Measurements from ENCODE around the gene COL26A1.

The COL26A1 gene

DNA sequence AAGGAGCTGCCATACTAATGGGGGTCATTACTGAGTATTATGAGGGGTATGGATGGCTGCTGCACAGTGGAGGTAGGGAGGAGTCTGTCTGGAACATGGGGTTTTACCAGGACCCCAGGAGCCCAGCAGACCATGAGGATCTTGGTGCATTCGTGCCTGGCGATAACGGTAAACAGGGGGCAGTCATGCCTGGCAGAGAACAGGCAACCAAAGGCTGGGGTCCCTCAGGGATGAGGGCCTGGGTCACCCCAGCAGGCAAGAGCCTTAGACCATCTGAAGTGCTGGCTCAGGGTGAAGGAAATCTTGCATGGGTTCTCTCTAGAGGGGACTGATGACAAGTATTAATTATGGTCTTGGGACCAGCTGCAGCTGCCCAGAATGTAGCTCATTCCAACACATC lies 220.3 kb downstream of the COL26A1 start:
- no peak for DNase-seq

GRCh38 chr7:101586078-101586905 lies 223.6 kb downstream of the COL26A1 start:
- no peak for DNase-seq

- no peak for DNase-seq
These were observed 224.4 kb downstream of the COL26A1 start for GRCh38 chr7:101586906-101587677.

- DNase-seq = no peak
These were observed 225.7 kb downstream of the COL26A1 start for GRCh38 chr7:101588131-101588935.

DNA sequence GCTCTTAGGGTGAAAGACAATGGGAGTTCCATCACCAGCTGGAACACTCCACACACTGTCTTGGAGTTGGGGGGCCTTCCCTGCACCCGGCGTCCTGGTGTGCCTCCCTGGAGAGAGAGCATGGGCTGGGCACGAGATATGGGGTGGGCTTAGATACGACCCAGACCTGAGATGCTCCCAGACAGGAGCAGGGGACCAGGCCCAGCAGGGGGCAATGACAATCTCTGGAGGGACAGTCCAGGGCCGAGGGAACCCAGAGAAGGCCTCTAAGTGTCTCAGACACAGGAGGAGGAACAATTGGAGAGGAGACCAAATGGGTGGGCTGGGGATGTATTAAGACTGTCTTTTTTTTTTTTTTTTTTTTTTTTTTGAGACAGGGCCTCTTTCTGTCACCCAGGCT lies 226.4 kb downstream of the COL26A1 start:
- DNase-seq = no peak

GRCh38 chr7:101589976-101590662 lies 227.4 kb downstream of the COL26A1 start:
- DNase-seq = no peak

GRCh38 chr7:101590663-101591435 lies 228.2 kb downstream of the COL26A1 start:
- no peak for DNase-seq

GRCh38 chr7:101591504-101591903 lies 228.8 kb downstream of the COL26A1 start:
- no peak for DNase-seq

GRCh38 chr7:101593556-101593955 lies 230.9 kb downstream of the COL26A1 start:
- no peak for DNase-seq

GRCh38 chr7:101594790-101595189 lies 232.1 kb downstream of the COL26A1 start:
- no peak for DNase-seq

GRCh38 chr7:101595246-101595645 lies 232.6 kb downstream of the COL26A1 start:
- DNase-seq = no peak

GRCh38 chr7:101595766-101596537 lies 233.3 kb downstream of the COL26A1 start:
- no peak for DNase-seq

DNA sequence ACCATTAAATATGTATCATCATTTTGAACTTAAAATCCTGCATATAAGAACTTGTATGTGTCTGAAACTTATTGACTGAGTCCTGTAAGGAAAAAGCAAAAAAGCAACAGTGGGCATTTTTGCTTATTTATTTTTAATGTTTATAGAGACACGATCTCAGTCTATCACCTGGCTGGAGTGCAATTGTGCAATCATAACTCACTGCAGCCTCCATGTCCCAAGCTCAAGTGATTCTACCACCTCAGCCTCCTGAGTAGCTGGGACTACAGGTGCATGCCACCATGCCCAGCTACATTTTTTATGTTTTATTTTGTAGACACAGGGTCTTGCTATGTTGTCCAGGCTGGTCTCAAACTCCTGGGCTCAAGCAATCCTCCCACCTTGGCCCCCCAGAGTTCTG lies 234.2 kb downstream of the COL26A1 start:
- DNase-seq = no peak

DNA sequence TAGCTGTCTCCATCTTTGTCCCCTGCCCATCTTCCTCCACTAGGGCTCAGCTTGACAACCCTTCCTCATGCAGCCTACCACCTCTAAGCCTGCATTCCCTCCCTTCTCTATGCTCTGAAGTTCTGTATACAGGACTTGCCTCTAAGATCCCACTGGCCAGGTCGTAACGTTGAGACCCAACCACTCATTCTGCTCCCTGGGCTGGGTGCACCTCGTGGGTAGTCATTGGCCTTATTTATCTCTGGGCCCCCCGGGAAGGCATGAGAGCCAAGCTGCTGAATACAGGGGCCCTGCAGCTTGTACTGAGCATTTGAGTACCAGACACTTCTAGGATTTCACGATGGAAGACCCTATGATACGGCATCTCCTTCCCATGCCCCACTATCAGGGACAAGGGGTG lies 235.3 kb downstream of the COL26A1 start:
- DNase-seq = no peak

DNA sequence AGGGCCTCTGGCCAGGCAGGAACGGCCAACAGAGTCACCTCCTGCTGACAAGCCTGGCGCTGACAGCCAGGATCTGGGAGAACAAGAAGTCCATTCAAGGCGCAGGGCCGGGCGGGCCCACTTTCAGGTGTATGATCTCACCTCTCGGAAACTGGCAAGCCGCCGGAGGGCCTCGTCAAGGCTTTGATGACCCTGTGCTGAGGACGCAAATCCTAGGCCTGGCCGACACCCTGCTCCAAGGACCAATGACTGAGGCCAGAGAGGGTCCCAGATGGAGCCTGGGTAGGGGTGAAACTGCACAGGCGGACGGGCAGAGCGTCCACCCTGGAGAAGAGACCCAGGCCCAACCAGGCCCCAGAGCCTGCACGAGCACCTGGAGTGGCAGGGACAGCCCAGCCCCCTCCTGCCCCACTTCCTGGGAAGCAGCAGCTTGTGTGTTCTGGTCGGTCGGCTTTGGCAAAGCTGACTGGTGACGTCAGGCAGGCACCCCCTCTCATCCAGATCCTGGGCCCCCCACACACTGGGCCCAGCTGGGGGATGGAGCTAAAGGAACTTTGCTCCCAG lies 235.8 kb downstream of the COL26A1 start:
- DNase-seq = no peak

DNA sequence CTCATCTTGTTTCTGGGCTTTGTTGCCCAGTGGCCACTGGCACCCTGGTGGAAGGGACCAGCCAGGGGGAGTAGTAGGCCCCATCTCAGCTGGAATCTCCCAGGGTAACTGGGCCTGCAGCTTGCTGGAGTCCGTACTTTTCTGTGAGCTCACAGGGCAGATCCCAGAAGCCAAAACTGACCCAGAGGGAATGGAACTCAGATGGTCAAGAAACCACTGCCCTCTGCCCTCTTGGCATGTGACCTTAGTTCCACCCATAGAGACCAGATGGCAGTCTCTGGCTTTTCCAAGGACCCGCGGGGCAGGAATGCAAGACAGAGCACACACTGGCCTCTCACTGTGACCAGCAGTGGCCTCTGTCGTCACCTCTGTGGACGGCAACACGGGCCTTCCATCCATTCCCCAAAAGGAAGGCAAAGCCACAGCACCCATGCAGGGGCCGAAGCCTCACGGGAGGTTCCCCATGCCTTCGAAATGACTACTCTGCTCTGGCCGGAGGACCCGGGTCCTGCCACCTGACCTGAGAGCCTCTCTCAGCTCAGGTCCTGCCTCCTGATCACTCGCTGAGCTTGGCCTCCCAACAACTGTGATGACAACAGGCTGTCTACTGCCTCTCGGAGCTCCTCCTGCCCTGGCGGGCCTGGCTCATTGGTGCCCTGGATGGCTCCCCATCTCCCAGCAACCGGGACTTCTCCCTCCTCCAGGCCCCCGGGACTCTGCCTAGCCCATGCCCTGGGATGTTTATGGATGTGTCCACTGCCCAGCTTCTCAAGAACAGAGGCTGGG lies 236.5 kb downstream of the COL26A1 start:
- no peak for DNase-seq

DNA sequence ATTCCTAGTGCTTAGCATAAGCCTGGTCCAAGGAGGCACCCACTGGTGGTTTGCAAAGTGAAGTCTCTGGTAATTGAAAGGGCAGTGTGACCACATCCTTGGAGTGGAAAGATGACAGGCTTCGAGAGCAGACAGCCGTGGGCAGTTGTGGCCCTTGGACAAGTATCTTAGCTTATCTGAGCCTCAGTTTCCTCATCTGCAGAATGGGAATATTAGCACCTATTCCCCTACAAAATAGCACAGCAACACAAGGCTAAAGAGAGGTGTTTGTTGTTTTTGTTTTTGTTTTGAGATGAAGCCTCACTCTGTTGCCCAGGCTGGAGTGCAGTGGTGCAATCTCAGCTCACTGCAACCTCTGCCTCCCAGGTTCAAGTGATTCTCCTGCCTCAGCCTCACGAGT lies 237.1 kb downstream of the COL26A1 start:
- no peak for DNase-seq

- DNase-seq = no peak
These were observed 239.4 kb downstream of the COL26A1 start for GRCh38 chr7:101602082-101602481.

DNA sequence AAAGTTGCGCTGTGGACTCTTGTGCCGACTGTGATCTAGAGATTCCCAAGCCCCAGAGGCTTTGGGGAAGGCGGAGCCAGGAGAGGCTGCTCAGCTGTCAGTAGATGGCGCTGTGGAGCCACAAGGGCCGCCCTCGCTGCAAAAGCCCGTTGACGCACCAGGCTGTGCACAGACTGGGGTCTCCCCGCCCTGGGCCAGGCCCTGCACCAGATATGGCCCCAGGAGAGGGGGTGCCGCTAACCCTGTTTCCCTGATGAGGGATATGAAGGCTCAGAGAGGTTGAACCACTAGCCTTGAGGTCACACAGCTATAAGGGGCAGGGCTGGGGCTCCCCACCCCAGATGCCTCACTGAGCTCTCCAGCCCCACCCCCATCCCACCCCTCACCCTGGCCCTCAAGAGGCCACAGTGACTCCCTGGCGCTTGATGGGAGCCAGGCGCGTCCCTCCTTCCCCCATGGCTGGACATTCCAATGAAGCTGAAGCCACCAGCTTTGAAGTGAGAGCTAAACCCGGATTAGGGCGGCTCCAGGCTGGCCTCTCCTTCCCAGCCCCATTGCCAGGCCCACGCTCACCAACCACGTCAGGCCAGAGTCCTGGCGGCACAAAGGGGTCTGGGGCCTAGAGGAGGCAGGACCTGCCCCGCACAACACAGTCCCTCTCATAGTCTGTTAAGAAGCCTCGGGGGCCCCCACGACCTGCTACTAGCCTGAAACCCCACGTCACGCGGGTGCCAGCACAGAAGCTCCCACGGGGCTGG lies 240.0 kb downstream of the COL26A1 start:
- DNase-seq = peak; percentile 58
